Lung (tissue), 12 donors: Measurements from ENCODE around the gene MAN2A2. TPM values are rescaled to one million over a fixed set of nuclear protein-coding genes. Genes with fewer than 3 reads are reported as not detected.

Experiments used
- ATAC-seq: fragments of 200-7000 bp; cut with Tn5 transposase; one replicate; pipeline ENCODE4 v1.9.1; 2020; ENCODE audit warnings: moderate number of reproducible peaks; ENCODE audit not compliant: insufficient read depth, low FRiP score
- DNase-seq, 3 donors: peaks; one replicate each; pipeline ENCODE4 v3.0.0-alpha.2; 2013 to 2017
- H3K27ac ChIP-seq, 2 donors: one replicate each; pipeline ENCODE4 v1.5.1; 2013; ENCODE audit warnings: mild to moderate bottlenecking in 2 of 2, moderate library complexity in 2 of 2, control low read depth in 1 of 2, inconsistent platforms in 1 of 2, low read depth in 1 of 2, low read length in 1 of 2
- H3K27me3 ChIP-seq, 3 donors: one replicate each; pipeline ENCODE4 v1.5.1; 2013; ENCODE audit warnings: low read length in 2 of 3; ENCODE audit not compliant: control insufficient read depth in 3 of 3, insufficient read depth in 3 of 3
- H3K36me3 ChIP-seq, 4 donors: one replicate each; pipeline ENCODE4 v1.5.1; 2013; ENCODE audit warnings: low read length in 4 of 4, mild to moderate bottlenecking in 1 of 4, moderate library complexity in 1 of 4; ENCODE audit not compliant: control insufficient read depth in 4 of 4, insufficient read depth in 4 of 4
- H3K4me1 ChIP-seq, 5 donors: one replicate each; pipeline ENCODE4 v1.5.1; 2013; ENCODE audit warnings: low read length in 5 of 5, mild to moderate bottlenecking in 2 of 5, moderate library complexity in 1 of 5; ENCODE audit not compliant: control insufficient read depth in 5 of 5, insufficient read depth in 5 of 5
- H3K4me3 ChIP-seq: one replicate; pipeline ENCODE4 v1.5.1; 2013; ENCODE audit warnings: mild to moderate bottlenecking, control low read depth, moderate library complexity
- H3K9ac ChIP-seq, 2 donors: one replicate each; pipeline ENCODE4 v1.5.1; 2013; ENCODE audit warnings: low read length in 2 of 2, control low read depth in 1 of 2; ENCODE audit not compliant: insufficient read depth in 1 of 2
- H3K9me3 ChIP-seq, 4 donors: one replicate each; pipeline ENCODE4 v1.5.1; 2013; ENCODE audit warnings: low read length in 3 of 4, mild to moderate bottlenecking in 1 of 4, moderate library complexity in 1 of 4; ENCODE audit not compliant: control insufficient read depth in 4 of 4, insufficient read depth in 3 of 4
- CTCF ChIP-seq: IDR thresholded peaks from 2 replicates; pipeline ENCODE4 v1.5.1; 2012; ENCODE audit warnings: mild to moderate bottlenecking; ENCODE audit errors: control extremely low read depth, extremely low read depth
- WGBS, 2 donors: extraction: QIAGEN DNeasy Blood & Tissue Kit; methylation state at CpG; one replicate each; pipeline ENCODE4 v1.1.7; 2013; 5-methylcytosine and 5-hydroxymethylcytosine counted together
- polyA plus RNA-seq, 2 donors: library from polyadenylated mRNA; stranded (reverse); fragments of 200-250 nt; gene quantifications; one replicate each; pipeline ENCODE4 v1.2.1, GENCODE V29; 2013
- total RNA-seq, 2 donors: library from RNA; depleted of rRNA in 1 of 2; stranded (reverse); fragments of >200 nt in 1 of 2; gene quantifications; one replicate each; pipeline ENCODE4 v1.2.1, GENCODE V29; 2014 to 2021
- donor health status: control.
- donor health status: control.
- donor health status: Bipolar disorder and iron deficiency.
- donor health status: healthy.
- donor health status: DM: yes; HTN: yes; CAD: no.

The MAN2A2 gene
- total and polyA plus RNA-seq, 4 donors = 34.1 to 82.9 (median 60.1) TPM

- no peak for TF ChIP-seq CTCF
- 95 to 96% methylated on average over 12 of the region's 12 CpGs for WGBS, 2 donors
- no peak for ATAC-seq
Observed at GRCh38 chr15:90917569-90917968, 14.5 kb downstream of the MAN2A2 start.

GRCh38 chr15:90918034-90918788 lies 15.1 kb downstream of the MAN2A2 start:
- no peaks in the 10 kb centered on the region for H3K4me1 ChIP-seq
- ATAC-seq = no peak
- H3K4me3 ChIP-seq = no peak overlapping the region
- no peaks in the 10 kb centered on the region for H3K27me3 ChIP-seq
- 93 to 97% methylated on average over 23 of the region's 23 CpGs for WGBS, 2 donors
- no peak overlapping the region for H3K9ac ChIP-seq
- TF ChIP-seq CTCF = no peak
- no peak for DNase-seq
- peaks cover 24 to 62% (median 36%) of the 10 kb centered on the region in 4 donors for H3K36me3 ChIP-seq
- H3K9me3 ChIP-seq = no peaks in the 10 kb centered on the region
- no peak overlapping the region for H3K27ac ChIP-seq

More at GRCh38 chr15:90917569-90917968, 14.5 kb downstream of the MAN2A2 start:
- no peaks in the 10 kb centered on the region for H3K27me3 ChIP-seq
- no peak overlapping the region for H3K9ac ChIP-seq
- no peak for DNase-seq
- H3K4me3 ChIP-seq = no peak overlapping the region
- no peaks in the 10 kb centered on the region for H3K4me1 ChIP-seq
- no peaks in the 10 kb centered on the region for H3K9me3 ChIP-seq
- peaks cover 29 to 69% (median 39%) of the 10 kb centered on the region in 4 donors for H3K36me3 ChIP-seq
- no peak overlapping the region for H3K27ac ChIP-seq

- no peak for ATAC-seq
- H3K4me3 ChIP-seq = no peak overlapping the region
- H3K27me3 ChIP-seq = no peaks in the 10 kb centered on the region
- H3K36me3 ChIP-seq = peaks cover 20 to 56% (median 36%) of the 10 kb centered on the region in 4 donors
- no peak overlapping the region for H3K27ac ChIP-seq
- DNase-seq = no peak
- 93 to 95% methylated on average over 6 of the region's 6 CpGs for WGBS, 2 donors
- no peak for TF ChIP-seq CTCF
- no peaks in the 10 kb centered on the region for H3K9me3 ChIP-seq
- no peak overlapping the region for H3K9ac ChIP-seq
- no peaks in the 10 kb centered on the region for H3K4me1 ChIP-seq
Observed at GRCh38 chr15:90918835-90919234, 15.7 kb downstream of the MAN2A2 start.
